ENCODE results near the gene GNAI2. TPM values are rescaled to one million over a fixed set of nuclear protein-coding genes. Genes with fewer than 3 reads are reported as not detected.
A peak's percentile ranks its signal among the peaks of the same experiment; 100 is the strongest.
"Not testable (repeated sequence)": the region's sequence is repeated elsewhere in the genome, so short reads cannot be mapped to it uniquely, and the experiment has no call there.

GNAI2 gene
- total RNA-seq, 2 experiments from 2014 or later, result 493 to 519 TPM

DNA sequence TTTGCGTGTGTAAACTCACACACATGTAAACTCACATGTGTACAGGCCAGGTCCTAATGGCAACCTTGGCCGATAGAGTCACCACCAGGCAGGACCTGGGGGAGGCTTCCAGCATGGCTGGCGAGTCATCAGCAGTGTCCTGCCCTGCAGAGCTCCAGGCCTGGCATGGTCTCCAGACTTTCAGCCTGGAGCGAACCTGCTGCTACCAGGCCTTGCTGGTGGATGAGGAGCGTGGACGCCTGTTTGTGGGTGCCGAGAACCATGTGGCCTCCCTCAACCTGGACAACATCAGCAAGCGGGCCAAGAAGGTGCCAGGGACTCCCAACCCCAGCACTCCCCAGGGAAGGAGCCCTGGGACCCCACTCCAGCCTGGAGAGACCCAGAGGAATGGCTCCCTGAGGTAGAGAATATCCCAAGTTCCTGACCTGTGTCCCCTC lies 34.0 kb downstream of the GNAI2 start:
- no peaks in the 10 kb centered on the region for H3K36me3 Mint-ChIP-seq (ENCODE audit: low read depth)
- no peak overlapping the region for H3K4me3 Mint-ChIP-seq
- no peak overlapping the region for H3K27ac Mint-ChIP-seq
- H3K9me3 Mint-ChIP-seq, result no peaks in the 10 kb centered on the region
- H3K27me3 Mint-ChIP-seq, result peaks cover 41% of the 10 kb centered on the region
- ChIA-PET POLR2A (interaction anchor here (1.4 to 1.7 kb wide), 2 partner anchors 23 to 76 kb away, joined by 4 to 8 read pairs; no protein-coding TSS in a partner anchor), CTCF (interaction anchor here (1.4 to 3.9 kb wide), 3 partner anchors 24 to 54 kb away, joined by 5 to 18 read pairs (median 6); no protein-coding TSS in a partner anchor)
- H3K4me1 Mint-ChIP-seq, result peaks cover 23% of the 10 kb centered on the region
- DNase-seq, result no peak

GRCh38 chr3:50270422-50271224 lies 34.6 kb downstream of the GNAI2 start:
- no peak for DNase-seq
- POLR2A ChIA-PET, result interaction anchor here (0.9 to 1.7 kb wide), 3 partner anchors 24 to 153 kb away, joined by 3 to 8 read pairs (median 4); no protein-coding TSS in a partner anchor
- CTCF ChIA-PET, result interaction anchor here (1.4 to 3.9 kb wide), 3 partner anchors 24 to 54 kb away, joined by 5 to 18 read pairs (median 6); no protein-coding TSS in a partner anchor
- Mint-ChIP-seq H3K36me3 (ENCODE audit: low read depth) (no peaks in the 10 kb centered on the region), H3K9me3 (no peaks in the 10 kb centered on the region), H3K4me3 (no peak overlapping the region), H3K4me1 (peaks cover 28% of the 10 kb centered on the region), H3K27me3 (peaks cover 47% of the 10 kb centered on the region), H3K27ac (no peak overlapping the region)

GRCh38 chr3:50271314-50271936 lies 35.4 kb downstream of the GNAI2 start:
- Mint-ChIP-seq H3K36me3 (ENCODE audit: low read depth) (no peaks in the 10 kb centered on the region), H3K4me1 (peaks cover 33% of the 10 kb centered on the region), H3K27ac (no peak overlapping the region), H3K27me3 (peaks cover 49% of the 10 kb centered on the region), H3K9me3 (no peaks in the 10 kb centered on the region), H3K4me3 (no peak overlapping the region)
- no peak for DNase-seq
- POLR2A ChIA-PET, result interaction anchor here (0.6 to 1.7 kb wide), 6 partner anchors 21 to 154 kb away, joined by 3 to 8 read pairs (median 3); partner anchors contain the start of gene IFRD2
- CTCF ChIA-PET, result interaction anchor here (1.1 to 3.9 kb wide), 6 partner anchors 25 to 149 kb away, joined by 3 to 18 read pairs (median 7); partner anchors contain the start of gene GNAI2

DNA sequence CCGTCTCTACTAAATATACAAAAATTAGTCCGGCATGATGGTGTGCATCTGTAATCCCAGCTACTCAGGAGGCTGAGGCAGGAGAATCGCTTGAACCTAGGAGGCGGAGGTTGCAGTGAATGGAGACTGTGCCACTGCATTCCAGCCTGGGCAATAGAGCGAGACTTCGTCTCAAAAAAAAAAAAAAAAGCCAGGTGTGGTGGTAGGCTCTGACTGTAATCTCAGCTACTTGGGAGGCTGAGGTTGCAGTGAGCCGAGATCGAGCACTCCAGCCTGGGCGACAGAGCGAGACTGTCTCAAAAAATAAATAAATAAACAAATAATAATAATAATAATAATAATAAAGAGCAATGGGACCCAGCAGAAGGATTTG lies 36.5 kb downstream of the GNAI2 start:
- CTCF ChIA-PET, result interaction anchor here (0.7 to 3.9 kb wide), 9 partner anchors 26 to 291 kb away, joined by 3 to 18 read pairs (median 6); partner anchors contain the start of gene GNAI2
- not testable (repeated sequence) for H3K27ac Mint-ChIP-seq, DNase-seq

GRCh38 chr3:50272911-50273688 lies 37.1 kb downstream of the GNAI2 start:
- POLR2A ChIA-PET, result no interaction called here
- no peaks in the 10 kb centered on the region for H3K9me3 Mint-ChIP-seq
- no peaks in the 10 kb centered on the region for H3K36me3 Mint-ChIP-seq (ENCODE audit: low read depth)
- DNase-seq, result peak; percentile 90
- H3K27me3 Mint-ChIP-seq, result peaks cover 49% of the 10 kb centered on the region
- CTCF ChIA-PET, result interaction anchor here (1.6 to 3.9 kb wide), 5 partner anchors 26 to 78 kb away, joined by 6 to 18 read pairs (median 9); no protein-coding TSS in a partner anchor
- peak overlapping the region; percentile 62 for H3K4me3 Mint-ChIP-seq
- no peak overlapping the region for H3K27ac Mint-ChIP-seq
- H3K4me1 Mint-ChIP-seq, result peaks cover 33% of the 10 kb centered on the region

More for the DNA sequence above, 36.5 kb downstream of the GNAI2 start:
- POLR2A ChIA-PET, result interaction anchor here (1.2 kb wide), 1 partner anchor 20 kb away, joined by 3 read pairs; the partner anchor contains the start of gene IFRD2
- Mint-ChIP-seq H3K27me3 (peaks cover 48% of the 10 kb centered on the region), H3K4me1 (peaks cover 33% of the 10 kb centered on the region)
- H3K4me3 Mint-ChIP-seq; H3K9me3 Mint-ChIP-seq; H3K36me3 Mint-ChIP-seq (ENCODE audit: low read depth): not testable (repeated sequence)

DNA sequence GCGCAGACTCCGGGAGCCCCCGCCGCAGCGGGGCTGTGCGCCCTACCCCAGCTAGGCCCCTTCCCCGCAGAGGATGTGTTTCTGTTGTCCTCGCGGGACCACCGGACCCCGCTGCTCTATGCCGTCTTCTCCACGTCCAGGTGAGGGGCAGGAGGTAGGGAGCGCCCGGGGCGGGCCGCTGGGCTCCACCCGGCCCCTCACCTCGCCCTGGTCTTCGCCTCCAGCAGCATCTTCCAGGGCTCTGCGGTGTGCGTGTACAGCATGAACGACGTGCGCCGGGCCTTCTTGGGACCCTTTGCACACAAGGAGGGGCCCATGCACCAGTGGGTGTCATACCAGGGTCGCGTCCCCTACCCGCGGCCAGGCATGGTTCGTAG lies 37.7 kb downstream of the GNAI2 start:
- H3K9me3 Mint-ChIP-seq, result no peaks in the 10 kb centered on the region
- ChIA-PET CTCF (interaction anchor here (2.2 kb wide), 1 partner anchor 47 kb away, joined by 10 read pairs; no protein-coding TSS in a partner anchor), POLR2A (no interaction called here)
- no peak overlapping the region for H3K4me3 Mint-ChIP-seq
- no peak for DNase-seq
- H3K4me1 Mint-ChIP-seq, result peaks cover 33% of the 10 kb centered on the region
- no peak overlapping the region for H3K27ac Mint-ChIP-seq
- H3K27me3 Mint-ChIP-seq, result peaks cover 49% of the 10 kb centered on the region
- no peaks in the 10 kb centered on the region for H3K36me3 Mint-ChIP-seq (ENCODE audit: low read depth)

DNA sequence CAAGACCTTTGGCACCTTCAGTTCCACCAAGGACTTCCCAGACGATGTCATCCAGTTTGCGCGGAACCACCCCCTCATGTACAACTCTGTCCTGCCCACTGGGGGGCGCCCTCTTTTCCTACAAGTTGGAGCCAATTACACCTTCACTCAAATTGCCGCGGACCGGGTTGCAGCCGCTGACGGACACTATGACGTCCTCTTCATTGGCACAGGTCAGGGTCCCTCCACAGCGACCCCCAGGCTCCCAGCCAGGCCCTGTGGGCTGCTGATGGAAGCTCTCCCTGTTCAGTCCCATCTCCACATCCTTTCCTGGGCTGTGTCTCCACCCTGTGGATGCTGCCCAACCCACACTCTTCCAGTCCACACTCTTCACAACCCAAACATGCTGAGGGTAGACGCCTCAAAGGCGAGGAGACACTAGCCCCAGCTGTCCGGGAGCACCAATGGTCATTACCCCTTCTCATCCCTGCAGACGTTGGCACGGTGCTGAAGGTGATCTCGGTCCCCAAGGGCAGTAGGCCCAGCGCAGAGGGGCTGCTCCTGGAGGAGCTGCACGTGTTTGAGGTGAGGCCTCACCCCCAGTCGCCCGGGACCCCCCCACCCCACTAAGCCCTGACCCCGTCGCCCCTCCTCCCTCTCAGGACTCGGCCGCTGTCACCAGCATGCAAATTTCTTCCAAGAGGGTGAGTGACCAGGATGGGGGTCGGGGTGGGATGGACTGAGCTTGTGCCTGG lies 38.5 kb downstream of the GNAI2 start:
- ChIA-PET CTCF (interaction anchor here (0.7 to 2.6 kb wide), 11 partner anchors 9 to 80 kb away, joined by 3 to 10 read pairs (median 3); partner anchors contain the start of genes HYAL2 and IFRD2), POLR2A (interaction anchor here (1.1 kb wide), 1 partner anchor 10 kb away, joined by 3 read pairs; no protein-coding TSS in a partner anchor)
- H3K36me3 Mint-ChIP-seq (ENCODE audit: low read depth), result no peaks in the 10 kb centered on the region
- H3K9me3 Mint-ChIP-seq, result no peaks in the 10 kb centered on the region
- peak overlapping the region; percentile 22 for H3K27ac Mint-ChIP-seq
- H3K4me1 Mint-ChIP-seq, result peaks cover 33% of the 10 kb centered on the region
- peak overlapping the region; percentile 39 for H3K4me3 Mint-ChIP-seq
- peak; percentile 84 for DNase-seq
- peaks cover 48% of the 10 kb centered on the region for H3K27me3 Mint-ChIP-seq

DNA sequence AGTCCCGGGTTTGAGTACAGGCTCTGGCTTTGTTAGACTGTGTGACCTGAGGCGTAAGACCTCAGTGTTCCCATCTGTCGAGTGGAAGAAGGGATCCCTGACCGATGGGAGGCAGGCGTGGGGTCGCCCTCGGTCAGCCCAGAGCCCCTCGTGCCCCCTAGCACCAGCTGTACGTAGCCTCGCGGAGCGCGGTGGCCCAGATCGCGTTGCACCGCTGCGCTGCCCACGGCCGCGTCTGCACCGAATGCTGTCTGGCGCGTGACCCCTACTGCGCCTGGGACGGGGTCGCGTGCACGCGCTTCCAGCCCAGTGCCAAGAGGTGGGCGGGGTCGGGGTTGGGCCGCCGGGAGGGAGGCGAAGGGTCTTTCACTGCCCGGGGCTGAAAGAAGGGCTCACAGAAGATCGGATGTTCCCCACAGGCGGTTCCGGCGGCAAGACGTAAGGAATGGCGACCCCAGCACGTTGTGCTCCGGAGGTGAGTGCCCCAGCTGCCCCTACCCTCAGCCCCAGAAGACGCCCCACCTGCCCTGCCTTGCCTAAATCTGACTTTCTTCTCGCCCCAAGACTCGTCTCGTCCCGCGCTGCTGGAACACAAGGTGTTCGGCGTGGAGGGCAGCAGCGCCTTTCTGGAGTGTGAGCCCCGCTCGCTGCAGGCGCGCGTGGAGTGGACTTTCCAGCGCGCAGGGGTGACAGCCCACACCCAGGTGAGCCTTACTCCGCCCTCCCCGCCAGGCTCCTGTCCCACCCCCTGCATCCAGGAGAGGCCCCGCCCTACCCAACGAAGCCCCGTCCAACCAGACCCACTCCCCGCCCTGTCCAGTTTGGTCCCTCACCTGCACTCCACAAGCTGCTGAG lies 39.4 kb downstream of the GNAI2 start:
- no peaks in the 10 kb centered on the region for H3K9me3 Mint-ChIP-seq
- H3K27me3 Mint-ChIP-seq, result peaks cover 48% of the 10 kb centered on the region
- ChIA-PET POLR2A (interaction anchor here (1.1 to 2.0 kb wide), 5 partner anchors 11 to 155 kb away, joined by 3 to 6 read pairs (median 4); partner anchors contain the start of genes HYAL3, IFRD2 and NAA80), CTCF (interaction anchor here (0.7 to 2.6 kb wide), 12 partner anchors 8 to 81 kb away, joined by 3 to 10 read pairs (median 3); partner anchors contain the start of genes HYAL2 and IFRD2)
- peaks cover 33% of the 10 kb centered on the region for H3K4me1 Mint-ChIP-seq
- no peak overlapping the region for H3K27ac Mint-ChIP-seq
- DNase-seq, result no peak
- H3K4me3 Mint-ChIP-seq, result no peak overlapping the region
- H3K36me3 Mint-ChIP-seq (ENCODE audit: low read depth), result no peaks in the 10 kb centered on the region

DNA sequence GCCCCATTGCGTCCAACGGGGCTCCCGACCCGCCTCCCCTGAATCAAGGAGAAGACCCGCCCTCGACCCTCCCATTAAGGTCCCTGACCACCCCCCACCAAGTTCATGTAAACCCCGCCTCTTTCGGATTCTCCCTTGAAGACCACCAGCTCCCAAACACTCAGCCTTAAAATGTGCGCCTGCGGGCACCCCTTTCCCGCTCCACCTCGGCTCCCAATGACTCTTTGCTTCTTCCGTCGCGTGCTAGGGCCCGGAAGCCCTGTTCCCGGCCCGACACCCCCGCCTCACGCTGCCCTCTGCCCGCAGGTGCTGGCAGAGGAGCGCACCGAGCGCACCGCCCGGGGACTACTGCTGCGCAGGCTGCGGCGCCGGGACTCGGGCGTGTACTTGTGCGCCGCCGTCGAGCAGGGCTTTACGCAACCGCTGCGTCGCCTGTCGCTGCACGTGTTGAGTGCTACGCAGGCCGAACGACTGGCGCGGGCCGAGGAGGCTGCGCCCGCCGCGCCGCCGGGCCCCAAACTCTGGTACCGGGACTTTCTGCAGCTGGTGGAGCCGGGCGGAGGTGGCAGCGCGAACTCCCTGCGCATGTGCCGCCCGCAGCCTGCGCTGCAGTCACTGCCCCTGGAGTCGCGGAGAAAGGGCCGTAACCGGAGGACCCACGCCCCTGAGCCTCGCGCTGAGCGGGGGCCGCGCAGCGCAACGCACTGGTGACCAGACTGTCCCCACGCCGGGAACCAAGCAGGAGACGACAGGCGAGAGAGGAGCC lies 40.2 kb downstream of the GNAI2 start:
- Mint-ChIP-seq H3K36me3 (ENCODE audit: low read depth) (no peaks in the 10 kb centered on the region), H3K27me3 (peaks cover 48% of the 10 kb centered on the region), H3K27ac (no peak overlapping the region), H3K9me3 (no peaks in the 10 kb centered on the region), H3K4me1 (peaks cover 33% of the 10 kb centered on the region), H3K4me3 (no peak overlapping the region)
- ChIA-PET CTCF (interaction anchor here (1.2 to 2.6 kb wide), 4 partner anchors 16 to 82 kb away, joined by 3 to 10 read pairs (median 6); partner anchors contain the start of gene IFRD2), POLR2A (interaction anchor here (1.1 to 2.0 kb wide), 5 partner anchors 11 to 156 kb away, joined by 3 to 6 read pairs (median 4); partner anchors contain the start of genes HYAL3, IFRD2 and NAA80)
- peak; percentile 44 for DNase-seq

DNA sequence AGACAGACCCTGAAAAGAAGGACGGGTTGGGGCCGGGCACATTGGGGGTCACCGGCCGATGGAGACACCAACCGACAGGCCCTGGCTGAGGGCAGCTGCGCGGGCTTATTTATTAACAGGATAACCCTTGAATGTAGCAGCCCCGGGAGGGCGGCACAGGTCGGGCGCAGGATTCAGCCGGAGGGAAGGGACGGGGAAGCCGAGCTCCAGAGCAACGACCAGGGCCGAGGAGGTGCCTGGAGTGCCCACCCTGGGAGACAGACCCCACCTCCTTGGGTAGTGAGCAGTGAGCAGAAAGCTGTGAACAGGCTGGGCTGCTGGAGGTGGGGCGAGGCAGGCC lies 40.7 kb downstream of the GNAI2 start:
- no peak overlapping the region for H3K27ac Mint-ChIP-seq
- ChIA-PET POLR2A (interaction anchor here (1.1 to 2.0 kb wide), 4 partner anchors 10 to 41 kb away, joined by 3 to 6 read pairs (median 5); partner anchors contain the start of genes HYAL3, IFRD2 and NAA80), CTCF (interaction anchor here (0.8 to 2.6 kb wide), 4 partner anchors 15 to 82 kb away, joined by 4 to 10 read pairs (median 6); partner anchors contain the start of genes HYAL3, IFRD2 and NAA80)
- no peak for DNase-seq
- H3K4me3 Mint-ChIP-seq, result no peak overlapping the region
- H3K9me3 Mint-ChIP-seq, result no peaks in the 10 kb centered on the region
- no peaks in the 10 kb centered on the region for H3K36me3 Mint-ChIP-seq (ENCODE audit: low read depth)
- peaks cover 29% of the 10 kb centered on the region for H3K4me1 Mint-ChIP-seq
- peaks cover 48% of the 10 kb centered on the region for H3K27me3 Mint-ChIP-seq
